IMR-90 (cell line): ENCODE results near the gene CUL4B. TPM values are rescaled to one million over a fixed set of nuclear protein-coding genes. Genes with fewer than 3 reads are reported as not detected.
"Not testable (repeated sequence)": the region's sequence is repeated elsewhere in the genome, so short reads cannot be mapped to it uniquely, and the experiment has no call there.

Source experiments
- ATAC-seq: fragments of 200-7000 bp; cut with Tn5 transposase; 2 replicates; pipeline ENCODE4 v1.9.1; 2020; ENCODE audit warnings: low read depth, mild to moderate bottlenecking, moderate library complexity
- BruUV-seq: library from RNA; stranded (reverse); fragments of 400-500 nt; replicated peaks from 2 replicates; lab custom pipeline; 2021; lab: Mats Ljungman, UMichigan
- CTCF ChIA-PET: fragments of 300-600 bp; formaldehyde crosslinking; extraction: SDS; loops from one replicate; lab custom pipeline; 2021; ENCODE audit warnings: antibody characterized with exemption; lab: Yijun Ruan, JAX
- POLR2A ChIA-PET: fragments of 300-600 bp; sonication (Branson Sonifier 250); formaldehyde crosslinking; loops from one replicate; lab custom pipeline; 2022; ENCODE audit warnings: antibody characterized with exemption; ENCODE audit not compliant: unreplicated experiment; lab: Charles Lee
- DNase-seq: peaks from one replicate; pipeline ENCODE4 v3.0.0; 2013
- H2AFZ ChIP-seq: replicated peaks from 2 replicates; pipeline ENCODE3; 2013; ENCODE audit warnings: low read length, mild to moderate bottlenecking; ENCODE audit not compliant: poor library complexity
- H2AK5ac ChIP-seq: 2 replicates; pipeline ENCODE4 v1.6.1; 2013; ENCODE audit warnings: low read depth, low read length, inconsistent platforms
- H2AK9ac ChIP-seq: replicated peaks from 2 replicates; pipeline ENCODE3; 2013; ENCODE audit warnings: mild to moderate bottlenecking, low read depth, low read length, moderate library complexity; ENCODE audit not compliant: poor library complexity
- H2BK120ac ChIP-seq: 2 replicates; pipeline ENCODE4 v1.6.1; 2013; ENCODE audit warnings: low read depth, low read length, inconsistent platforms
- H2BK15ac ChIP-seq: 3 replicates; pipeline ENCODE4 v1.6.1; 2013; ENCODE audit warnings: low read depth, low read length, inconsistent platforms
- H2BK20ac ChIP-seq: 2 replicates; pipeline ENCODE4 v1.6.1; 2013; ENCODE audit warnings: low read depth, mild to moderate bottlenecking, inconsistent platforms, low read length, moderate library complexity
- H2BK5ac ChIP-seq: 2 replicates; pipeline ENCODE4 v1.6.1; 2013; ENCODE audit warnings: mild to moderate bottlenecking, low read depth, low read length, inconsistent platforms; ENCODE audit not compliant: poor library complexity, severe bottlenecking
- H3K14ac ChIP-seq: replicated peaks from 2 replicates; pipeline ENCODE4 v1.6.1; 2013; ENCODE audit warnings: low read depth, low read length, inconsistent platforms
- H3K18ac ChIP-seq: 2 replicates; pipeline ENCODE4 v1.6.1; 2013; ENCODE audit warnings: low read depth, low read length, control low read depth
- H3K23ac ChIP-seq: 2 replicates; pipeline ENCODE4 v1.6.1; 2013; ENCODE audit warnings: low read depth, low read length, inconsistent platforms
- H3K27ac ChIP-seq: 2 replicates; pipeline ENCODE4 v1.5.1; 2013; ENCODE audit warnings: mild to moderate bottlenecking, control low read depth, low read length; ENCODE audit not compliant: insufficient read depth
- H3K27me3 ChIP-seq: 2 replicates; pipeline ENCODE4 v1.6.1; 2013; ENCODE audit warnings: low read length; ENCODE audit not compliant: control insufficient read depth, insufficient read depth
- H3K36me3 ChIP-seq: 2 replicates; pipeline ENCODE4 v1.6.1; 2013; ENCODE audit warnings: low read length, mixed read lengths; ENCODE audit not compliant: control insufficient read depth, insufficient read depth
- H3K4ac ChIP-seq: 2 replicates; pipeline ENCODE4 v1.6.1; 2013; ENCODE audit warnings: low read depth, low read length, inconsistent platforms
- H3K4me1 ChIP-seq: 2 replicates; pipeline ENCODE4 v1.6.1; 2013; ENCODE audit warnings: low read length, mixed read lengths; ENCODE audit not compliant: control insufficient read depth, insufficient read depth
- H3K4me2 ChIP-seq: 2 replicates; pipeline ENCODE4 v1.6.1; 2013; ENCODE audit warnings: low read depth, mild to moderate bottlenecking, control low read depth, low read length, moderate library complexity
- H3K4me3 ChIP-seq: 2 replicates; pipeline ENCODE4 v1.5.1; 2013; ENCODE audit warnings: low read depth, mild to moderate bottlenecking, control low read depth, low read length, moderate library complexity; ENCODE audit not compliant: insufficient read depth
- H3K56ac ChIP-seq: 2 replicates; pipeline ENCODE4 v1.6.1; 2013; ENCODE audit warnings: low read length, inconsistent platforms; ENCODE audit not compliant: insufficient read depth; ENCODE audit errors: extremely low read depth
- H3K79me1 ChIP-seq, 2 experiments: 2 replicates each; pipeline ENCODE4 v1.6.1; 2013; ENCODE audit warnings: low read length in 2 of 2, inconsistent platforms in 1 of 2, low read depth in 1 of 2
- H3K9ac ChIP-seq: 2 replicates; pipeline ENCODE4 v1.6.1; 2013; ENCODE audit warnings: low read depth, low read length, control low read depth
- H3K9me1 ChIP-seq: 2 replicates; pipeline ENCODE4 v1.6.1; 2013; ENCODE audit warnings: low read length, inconsistent platforms; ENCODE audit not compliant: insufficient read depth
- H3K9me3 ChIP-seq: 2 replicates; pipeline ENCODE4 v1.6.1; 2013; ENCODE audit warnings: low read length; ENCODE audit not compliant: control insufficient read depth, insufficient read depth
- H4K20me1 ChIP-seq: 2 replicates; pipeline ENCODE4 v1.6.1; 2013; ENCODE audit warnings: low read length, inconsistent platforms; ENCODE audit not compliant: insufficient read depth
- H4K5ac ChIP-seq: 2 replicates; pipeline ENCODE4 v1.6.1; 2013; ENCODE audit warnings: mild to moderate bottlenecking, low read depth, low read length, control low read depth
- H4K8ac ChIP-seq, 2 experiments: 2 replicates each; pipeline ENCODE4 v1.6.1; 2013; ENCODE audit warnings: low read depth in 2 of 2, low read length in 2 of 2, control low read depth in 1 of 2, inconsistent platforms in 1 of 2
- H4K91ac ChIP-seq: 2 replicates; pipeline ENCODE4 v1.6.1; 2013; ENCODE audit warnings: low read depth, low read length, inconsistent platforms; ENCODE audit not compliant: insufficient read depth
- WGBS, 2 experiments: methylation state at CpG; one replicate each; pipeline versions ENCODE4 v1.1.5 to v1.1.7; 2013; ENCODE audit warnings: missing lambda C conversion rate in 2 of 2; ENCODE audit not compliant: insufficient read length in 1 of 2; ENCODE audit errors: extremely low coverage in 2 of 2; 5-methylcytosine and 5-hydroxymethylcytosine counted together
- dilution Hi-C: fragments of 300-500 bp; cut with HindIII; formaldehyde crosslinking; loops from one replicate; pipeline ENCODE4 v1.14.3; 2018; ENCODE audit warnings: low sequenced_read_pairs; ENCODE audit not compliant: unreplicated experiment
- in situ Hi-C: fragments of 300-500 bp; cut with MboI; formaldehyde crosslinking; loops from 3 replicates; pipeline ENCODE4 v1.14.3; 2019; ENCODE audit warnings: low sequenced_read_pairs, inconsistent platforms, mixed read lengths
- intact Hi-C: fragments of 100-400 bp; cut with micrococcal nuclease; formaldehyde crosslinking; loops from 2 replicates; pipeline ENCODE4 v1.10.0; 2022
- polyA plus RNA-seq, 3 experiments: library from polyadenylated mRNA; depleted of rRNA; stranded (reverse); fragments of >200 nt; gene quantifications; 2 replicates each; pipeline ENCODE4 v1.2.3, GENCODE V29; 2012; ENCODE audit warnings: low replicate concordance in 1 of 3
- total RNA-seq: library from RNA; depleted of rRNA; stranded (reverse); fragments of >200 nt; gene quantifications from 2 replicates; pipeline ENCODE4 v1.2.3, GENCODE V29; 2012

CUL4B gene
- total and polyA plus RNA-seq, 2 of the 4 experiments (the other 2 are of a cell fraction) = 19.4 to 30.9 TPM

DNA sequence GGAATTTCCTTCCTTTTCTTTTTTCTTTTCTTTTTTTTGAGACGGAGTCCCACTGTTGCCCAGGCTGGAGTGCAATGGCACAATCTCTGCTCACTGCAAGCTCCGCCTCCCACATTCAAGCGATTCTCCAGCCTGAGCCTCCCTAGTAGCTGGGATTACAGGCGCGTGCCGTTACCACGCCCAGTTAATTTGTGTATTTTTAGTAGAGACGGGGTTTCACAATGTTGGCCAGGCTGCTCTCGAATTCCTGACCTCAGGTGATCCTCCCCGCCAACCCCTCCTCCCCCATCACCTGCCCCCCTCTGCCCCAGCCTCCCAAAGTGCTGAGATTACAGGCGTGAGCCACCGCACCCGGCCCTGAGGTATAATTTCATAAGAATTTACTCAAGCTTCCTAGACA lies 13.0 kb upstream of the CUL4B start:
- in situ Hi-C loops, H3K4me1 ChIP-seq, H3K36me3 ChIP-seq, H3K4ac ChIP-seq, H4K91ac ChIP-seq, CTCF ChIA-PET, H4K20me1 ChIP-seq, intact Hi-C loops, H3K56ac ChIP-seq, H2AK9ac ChIP-seq, H3K27me3 ChIP-seq, H3K27ac ChIP-seq, H4K8ac ChIP-seq, DNase-seq, H2BK5ac ChIP-seq, POLR2A ChIA-PET, H3K23ac ChIP-seq, H2AK5ac ChIP-seq, H3K9ac ChIP-seq, H2BK120ac ChIP-seq, H3K79me1 ChIP-seq, H4K5ac ChIP-seq, H3K4me3 ChIP-seq, H3K9me1 ChIP-seq, ATAC-seq, H3K4me2 ChIP-seq, H2BK20ac ChIP-seq, H2AFZ ChIP-seq, dilution Hi-C loops, H2BK15ac ChIP-seq, H3K18ac ChIP-seq, H3K14ac ChIP-seq, H3K9me3 ChIP-seq, BruUV-seq: not testable (repeated sequence)
- whole genome bisulfite sequencing, 2 experiments = no CpG with 5 or more reads among the region's 13 CpGs
